Tibial artery (tissue), 4 donors: ENCODE data around the gene RAB5B.

Source experiments
- DNase-seq, 2 donors: peaks; one replicate each; pipeline ENCODE4 v3.0.0-alpha.2; 2019
- H3K27ac ChIP-seq, 2 donors: fragments of 200-600 bp; sonication (generic) in 1 of 2; 1 replicate in 1 of 2; 2 replicates in 1 of 2; pipeline ENCODE4 v1.5.1; 2018 to 2019; ENCODE audit warnings: mild to moderate bottlenecking in 1 of 2
- H3K27me3 ChIP-seq, 2 donors: fragments of 200-600 bp; sonication (generic) in 1 of 2; one replicate each; pipeline versions ENCODE4 v1.5.1 to v1.6.0; 2016 to 2019
- H3K36me3 ChIP-seq, 3 donors: fragments of 200-600 bp; sonication (generic) in 2 of 3; one replicate each; pipeline ENCODE4 v1.5.1; 2016 to 2019; ENCODE audit warnings: mild to moderate bottlenecking in 2 of 3
- H3K4me1 ChIP-seq, 4 donors: fragments of 200-600 bp; sonication (generic) in 2 of 4; 1 replicate in 3 of 4; 2 replicates in 1 of 4; pipeline ENCODE4 v1.5.1; 2016 to 2019
- H3K4me3 ChIP-seq, 2 donors: fragments of 200-600 bp; sonication (generic) in 1 of 2; 1 replicate in 1 of 2; 2 replicates in 1 of 2; pipeline ENCODE4 v1.5.1; 2018 to 2019; ENCODE audit warnings: mild to moderate bottlenecking in 2 of 2
- H3K9me3 ChIP-seq, 3 donors: fragments of 200-600 bp; sonication (generic) in 1 of 3; one replicate each; pipeline ENCODE4 v1.5.1; 2016 to 2019
- intact Hi-C: fragments of 100-400 bp; cut with DNase I; formaldehyde crosslinking; loops from one replicate; pipeline ENCODE4 v1.15.0; 2023; ENCODE audit warnings: low total_unique reads
- TF ChIP-seq, protein P1 (sequence below), 2 experiments: fragments of 200-600 bp in 1 of 2; fragments of 450-650 bp in 1 of 2; IDR thresholded peaks; one replicate each; pipeline ENCODE4 v1.5.1; 2017 to 2019; ENCODE audit warnings: antibody characterized with exemption in 2 of 2, mild to moderate bottlenecking in 1 of 2, moderate library complexity in 1 of 2

The RAB5B gene

DNA sequence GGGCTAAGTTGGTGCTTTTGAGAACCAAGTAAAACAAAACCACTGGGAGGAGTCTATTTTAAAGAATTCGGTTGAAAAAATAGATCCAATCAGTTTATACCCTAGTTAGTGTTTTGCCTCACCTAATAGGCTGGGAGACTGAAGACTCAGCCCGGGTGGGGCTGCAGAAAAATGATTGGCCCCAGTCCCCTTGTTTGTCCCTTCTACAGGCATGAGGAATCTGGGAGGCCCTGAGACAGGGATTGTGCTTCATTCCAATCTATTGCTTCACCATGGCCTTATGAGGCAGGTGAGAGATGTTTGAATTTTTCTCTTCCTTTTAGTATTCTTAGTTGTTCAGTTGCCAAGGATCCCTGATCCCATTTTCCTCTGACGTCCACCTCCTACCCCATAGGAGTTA lies 1.8 kb upstream of the RAB5B start:
- DNase-seq, result no peak
- intact Hi-C loops, result no loop called here
- Histone ChIP-seq H3K27ac (peak overlapping the region; percentile 82 to 90), H3K36me3 (peaks cover 0 to 23% (median 4%) of the 10 kb centered on the region in 3 donors), H3K4me3 (peak overlapping the region in 1 of 2 donors; percentile 100), H3K27me3 (no peaks in the 10 kb centered on the region), H3K4me1 (peaks cover 0 to 49% (median 34%) of the 10 kb centered on the region in 4 donors), H3K9me3 (no peaks in the 10 kb centered on the region)
- TF ChIP-seq, protein P1, sequence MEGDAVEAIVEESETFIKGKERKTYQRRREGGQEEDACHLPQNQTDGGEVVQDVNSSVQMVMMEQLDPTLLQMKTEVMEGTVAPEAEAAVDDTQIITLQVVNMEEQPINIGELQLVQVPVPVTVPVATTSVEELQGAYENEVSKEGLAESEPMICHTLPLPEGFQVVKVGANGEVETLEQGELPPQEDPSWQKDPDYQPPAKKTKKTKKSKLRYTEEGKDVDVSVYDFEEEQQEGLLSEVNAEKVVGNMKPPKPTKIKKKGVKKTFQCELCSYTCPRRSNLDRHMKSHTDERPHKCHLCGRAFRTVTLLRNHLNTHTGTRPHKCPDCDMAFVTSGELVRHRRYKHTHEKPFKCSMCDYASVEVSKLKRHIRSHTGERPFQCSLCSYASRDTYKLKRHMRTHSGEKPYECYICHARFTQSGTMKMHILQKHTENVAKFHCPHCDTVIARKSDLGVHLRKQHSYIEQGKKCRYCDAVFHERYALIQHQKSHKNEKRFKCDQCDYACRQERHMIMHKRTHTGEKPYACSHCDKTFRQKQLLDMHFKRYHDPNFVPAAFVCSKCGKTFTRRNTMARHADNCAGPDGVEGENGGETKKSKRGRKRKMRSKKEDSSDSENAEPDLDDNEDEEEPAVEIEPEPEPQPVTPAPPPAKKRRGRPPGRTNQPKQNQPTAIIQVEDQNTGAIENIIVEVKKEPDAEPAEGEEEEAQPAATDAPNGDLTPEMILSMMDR (IDR thresholded peaks at IDR 0.05), result no peak

DNA sequence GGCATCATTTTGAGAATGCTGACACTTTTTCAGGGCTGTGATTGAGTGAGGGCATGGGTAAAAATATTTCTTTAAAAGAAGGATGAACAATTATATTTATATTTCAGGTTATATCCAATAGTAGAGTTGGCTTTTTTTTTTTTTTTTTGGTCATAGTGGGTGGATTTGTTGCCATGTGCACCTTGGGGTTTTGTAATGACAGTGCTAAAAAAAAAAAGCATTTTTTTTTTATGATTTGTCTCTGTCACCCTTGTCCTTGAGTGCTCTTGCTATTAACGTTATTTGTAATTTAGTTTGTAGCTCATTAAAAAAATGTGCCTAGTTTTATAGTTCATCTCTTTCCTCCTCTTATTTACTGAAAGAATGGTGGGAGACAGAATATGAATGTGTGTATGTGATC lies 1.4 kb upstream of the RAB5B start:
- peak overlapping the region; percentile 65 to 100 for H3K4me3 ChIP-seq
- H3K9me3 ChIP-seq, result no peaks in the 10 kb centered on the region
- intact Hi-C loops, result no loop called here
- no peaks in the 10 kb centered on the region for H3K27me3 ChIP-seq
- DNase-seq, result no peak
- peak overlapping the region; percentile 82 to 90 for H3K27ac ChIP-seq
- H3K4me1 ChIP-seq, result peaks cover 0 to 49% (median 35%) of the 10 kb centered on the region in 4 donors
- TF ChIP-seq, protein P1 (IDR thresholded peaks at IDR 0.05), result no peak
- H3K36me3 ChIP-seq, result peaks cover 0 to 23% (median 4%) of the 10 kb centered on the region in 3 donors

GRCh38 chr12:55972911-55973598 lies 823 bp upstream of the RAB5B start:
- no peak for DNase-seq
- Histone ChIP-seq H3K9me3 (no peaks in the 10 kb centered on the region), H3K27ac (peak overlapping the region; percentile 82 to 90), H3K4me1 (peaks cover 0 to 49% (median 35%) of the 10 kb centered on the region in 4 donors), H3K4me3 (peak overlapping the region; percentile 65 to 100), H3K27me3 (no peaks in the 10 kb centered on the region), H3K36me3 (peaks cover 0 to 23% (median 4%) of the 10 kb centered on the region in 3 donors)
- intact Hi-C loops, result no loop called here
- TF ChIP-seq, protein P1 (IDR thresholded peaks at IDR 0.05), result no peak

DNA sequence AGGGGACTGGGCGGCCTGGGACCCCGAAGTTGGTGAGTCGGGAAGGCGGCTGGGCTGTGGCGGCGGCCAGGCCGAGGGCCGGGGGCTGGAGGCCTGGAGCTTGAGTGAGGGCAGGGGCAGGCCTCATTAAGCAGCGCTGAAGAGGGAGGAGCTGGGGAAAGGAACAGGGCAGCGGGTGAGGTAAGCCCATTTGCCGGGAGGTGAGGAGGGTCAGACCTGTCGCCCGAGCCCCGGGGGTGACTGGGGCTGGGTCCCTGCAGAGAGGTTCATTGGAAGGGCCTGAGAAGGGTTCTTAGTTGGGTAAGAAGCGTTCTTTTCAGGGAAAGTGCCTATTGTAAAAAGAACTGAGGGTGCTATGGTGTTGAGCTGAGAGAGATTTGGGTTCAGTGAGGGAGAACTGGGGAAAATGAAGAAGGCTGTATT lies 441 bp downstream of the RAB5B start:
- Histone ChIP-seq H3K4me3 (peak overlapping the region; percentile 82 to 100), H3K4me1 (peaks cover 0 to 53% (median 35%) of the 10 kb centered on the region in 4 donors), H3K27ac (peak overlapping the region; percentile 97 to 100), H3K9me3 (no peaks in the 10 kb centered on the region), H3K27me3 (no peaks in the 10 kb centered on the region), H3K36me3 (peaks cover 0 to 26% (median 4%) of the 10 kb centered on the region in 3 donors)
- intact Hi-C loops, result no loop called here
- DNase-seq, result peak in 1 of 2 donors; percentile 38
- TF ChIP-seq, protein P1 (IDR thresholded peaks at IDR 0.05), result no peak

GRCh38 chr12:55978393-55978792 lies 4.5 kb downstream of the RAB5B start:
- H3K27me3 ChIP-seq, result no peaks in the 10 kb centered on the region
- TF ChIP-seq, protein P1 (IDR thresholded peaks at IDR 0.05), result no peak
- H3K4me1 ChIP-seq, result peaks cover 0 to 39% (median 25%) of the 10 kb centered on the region in 4 donors
- DNase-seq, result no peak
- no peak overlapping the region for H3K27ac ChIP-seq
- intact Hi-C loops, result no loop called here
- peaks cover 0 to 30% (median 14%) of the 10 kb centered on the region in 3 donors for H3K36me3 ChIP-seq
- H3K9me3 ChIP-seq, result no peaks in the 10 kb centered on the region
- H3K4me3 ChIP-seq, result no peak overlapping the region
